Mesenchymal stem cell (in vitro differentiated cells and primary cell): ENCODE measurements around the gene KYNU.

ENCODE experiments used
- DNase-seq: peaks from one replicate; pipeline ENCODE4 v3.0.0-alpha.2; 2013
- H2AFZ ChIP-seq: one replicate; pipeline ENCODE4 v1.6.1; 2013; ENCODE audit warnings: low read depth, mild to moderate bottlenecking, control low read depth, inconsistent platforms, low read length, moderate library complexity
- H2AK5ac ChIP-seq: 2 replicates; pipeline ENCODE4 v1.6.1; 2013; ENCODE audit warnings: low read length, moderate library complexity, mild to moderate bottlenecking, inconsistent platforms; ENCODE audit not compliant: severe bottlenecking
- H2BK120ac ChIP-seq: one replicate; pipeline ENCODE4 v1.6.1; 2013; ENCODE audit warnings: low read depth, mild to moderate bottlenecking, inconsistent platforms, low read length, moderate library complexity
- H2BK12ac ChIP-seq, 2 experiments: one replicate each; pipeline ENCODE4 v1.6.1; 2013; ENCODE audit warnings: inconsistent platforms in 2 of 2, low read length in 2 of 2, mild to moderate bottlenecking in 2 of 2, moderate library complexity in 2 of 2, control low read depth in 1 of 2
- H2BK15ac ChIP-seq: one replicate; pipeline ENCODE4 v1.6.1; 2013; ENCODE audit warnings: mild to moderate bottlenecking, low read depth, inconsistent platforms; ENCODE audit not compliant: poor library complexity, severe bottlenecking
- H2BK5ac ChIP-seq: 2 replicates; pipeline ENCODE4 v1.6.1; 2013; ENCODE audit warnings: low read depth, mild to moderate bottlenecking, low read length, control low read depth, inconsistent platforms; ENCODE audit not compliant: poor library complexity, severe bottlenecking
- H3K14ac ChIP-seq, 2 experiments: one replicate each; pipeline ENCODE4 v1.6.1; 2013; ENCODE audit warnings: inconsistent platforms in 2 of 2, low read length in 2 of 2, control low read depth in 1 of 2, mild to moderate bottlenecking in 1 of 2, moderate library complexity in 1 of 2
- H3K18ac ChIP-seq, 2 experiments: one replicate each; pipeline ENCODE4 v1.6.1; 2013; ENCODE audit warnings: inconsistent platforms in 2 of 2, low read length in 2 of 2, control low read depth in 1 of 2, low read depth in 1 of 2, mild to moderate bottlenecking in 1 of 2
- H3K23ac ChIP-seq, 2 experiments: one replicate each; pipeline ENCODE4 v1.6.1; 2013; ENCODE audit warnings: inconsistent platforms in 2 of 2, low read length in 2 of 2, mild to moderate bottlenecking in 2 of 2, moderate library complexity in 2 of 2, control low read depth in 1 of 2
- H3K27ac ChIP-seq: 2 replicates; pipeline ENCODE4 v1.5.1; 2013; ENCODE audit warnings: mild to moderate bottlenecking, moderate library complexity, low read length, control low read depth, inconsistent platforms; ENCODE audit not compliant: poor library complexity, severe bottlenecking
- H3K27me3 ChIP-seq, 2 experiments: 2 replicates each; pipeline versions ENCODE4 v1.6.1 to v1.7.0; 2013; ENCODE audit warnings: low read length in 2 of 2, mild to moderate bottlenecking in 2 of 2, moderate library complexity in 2 of 2, control low read depth in 1 of 2, inconsistent platforms in 1 of 2; ENCODE audit not compliant: control insufficient read depth in 1 of 2, insufficient read depth in 1 of 2
- H3K36me3 ChIP-seq, 2 experiments: 2 replicates each; pipeline versions ENCODE4 v1.6.1 to v1.7.0; 2013; ENCODE audit warnings: low read length in 2 of 2, control low read depth in 1 of 2, inconsistent platforms in 1 of 2, low read depth in 1 of 2, mild to moderate bottlenecking in 1 of 2; ENCODE audit not compliant: insufficient read depth in 2 of 2, control insufficient read depth in 1 of 2
- H3K4ac ChIP-seq, 2 experiments: one replicate each; pipeline ENCODE4 v1.6.1; 2013; ENCODE audit warnings: inconsistent platforms in 2 of 2, low read length in 2 of 2, mild to moderate bottlenecking in 2 of 2, moderate library complexity in 2 of 2, control low read depth in 1 of 2, low read depth in 1 of 2
- H3K4me1 ChIP-seq: 2 replicates; pipeline ENCODE4 v1.6.1; 2013; ENCODE audit warnings: low read depth, low read length, control low read depth; ENCODE audit not compliant: control insufficient read depth, insufficient read depth
- H3K4me2 ChIP-seq: 2 replicates; pipeline ENCODE4 v1.6.1; 2013; ENCODE audit warnings: low read length, mild to moderate bottlenecking, inconsistent platforms; ENCODE audit not compliant: poor library complexity, severe bottlenecking
- H3K4me3 ChIP-seq, 2 experiments: 2 replicates each; pipeline versions ENCODE4 v1.5.1 to v1.7.0; 2013; ENCODE audit warnings: low read length in 2 of 2, mild to moderate bottlenecking in 2 of 2, control low read depth in 1 of 2, low read depth in 1 of 2; ENCODE audit not compliant: insufficient read depth in 1 of 2
- H3K79me1 ChIP-seq: replicated peaks from 2 replicates; pipeline ENCODE4 v1.6.1; 2013; ENCODE audit warnings: mild to moderate bottlenecking, control low read depth, low read length, inconsistent platforms; ENCODE audit not compliant: poor library complexity, severe bottlenecking
- H3K9ac ChIP-seq: 2 replicates; pipeline ENCODE4 v1.7.0; 2013; ENCODE audit warnings: mild to moderate bottlenecking, low read length, moderate library complexity
- H3K9me3 ChIP-seq: 2 replicates; pipeline ENCODE4 v1.7.0; 2013; ENCODE audit warnings: mild to moderate bottlenecking, low read length; ENCODE audit not compliant: control insufficient read depth
- H4K8ac ChIP-seq: one replicate; pipeline ENCODE4 v1.6.1; 2013; ENCODE audit warnings: inconsistent platforms, mild to moderate bottlenecking, low read length, moderate library complexity
- H4K91ac ChIP-seq: one replicate; pipeline ENCODE4 v1.6.1; 2013; ENCODE audit warnings: mild to moderate bottlenecking, low read length, inconsistent platforms
- WGBS: methylation state at CpG from one replicate; pipeline ENCODE4 v1.1.7; 2013; ENCODE audit warnings: mixed read lengths; 5-methylcytosine and 5-hydroxymethylcytosine counted together

The KYNU gene

GRCh38 chr2:142954493-142954892 is 77.0 kb downstream of the KYNU start:
- no peak overlapping the region for H3K4ac ChIP-seq
- no peak overlapping the region for H2BK120ac ChIP-seq
- no peak overlapping the region for H4K91ac ChIP-seq
- H3K79me1 ChIP-seq = no peaks in the 10 kb centered on the region
- no peak overlapping the region for H3K4me3 ChIP-seq
- no peak overlapping the region for H3K4me2 ChIP-seq
- no peak overlapping the region for H4K8ac ChIP-seq
- H3K27me3 ChIP-seq = no peaks in the 10 kb centered on the region
- H3K9ac ChIP-seq = no peak overlapping the region
- H3K18ac ChIP-seq = no peak overlapping the region
- H2AK5ac ChIP-seq = no peak overlapping the region
- H3K9me3 ChIP-seq = no peaks in the 10 kb centered on the region
- WGBS = no CpG with 5 or more reads among the region's 1 CpG
- no peak overlapping the region for H3K27ac ChIP-seq
- no peak overlapping the region for H2BK12ac ChIP-seq
- no peak for DNase-seq
- no peak overlapping the region for H2BK5ac ChIP-seq
- H2AFZ ChIP-seq = no peak overlapping the region
- no peak overlapping the region for H3K14ac ChIP-seq
- H3K23ac ChIP-seq = no peak overlapping the region
- no peak overlapping the region for H2BK15ac ChIP-seq
- no peaks in the 10 kb centered on the region for H3K36me3 ChIP-seq
- no peaks in the 10 kb centered on the region for H3K4me1 ChIP-seq

- no peak overlapping the region for H3K9ac ChIP-seq
- H2AK5ac ChIP-seq = no peak overlapping the region
- H3K36me3 ChIP-seq = no peaks in the 10 kb centered on the region
- H2BK5ac ChIP-seq = no peak overlapping the region
- no peaks in the 10 kb centered on the region for H3K9me3 ChIP-seq
- H2BK15ac ChIP-seq = no peak overlapping the region
- H3K79me1 ChIP-seq = no peaks in the 10 kb centered on the region
- H3K14ac ChIP-seq = no peak overlapping the region
- H4K91ac ChIP-seq = no peak overlapping the region
- no peak overlapping the region for H3K4me2 ChIP-seq
- H3K27me3 ChIP-seq = no peaks in the 10 kb centered on the region
- no peak overlapping the region for H2AFZ ChIP-seq
- no peak overlapping the region for H2BK12ac ChIP-seq
- H3K27ac ChIP-seq = no peak overlapping the region
- WGBS = no CpG with 5 or more reads among the region's 1 CpG
- no peak for DNase-seq
- H3K18ac ChIP-seq = no peak overlapping the region
- H3K4me3 ChIP-seq = no peak overlapping the region
- H3K23ac ChIP-seq = no peak overlapping the region
- no peak overlapping the region for H4K8ac ChIP-seq
- H3K4me1 ChIP-seq = no peaks in the 10 kb centered on the region
- no peak overlapping the region for H2BK120ac ChIP-seq
- no peak overlapping the region for H3K4ac ChIP-seq
Observed at GRCh38 chr2:142957144-142957543, 79.7 kb downstream of the KYNU start.

DNA sequence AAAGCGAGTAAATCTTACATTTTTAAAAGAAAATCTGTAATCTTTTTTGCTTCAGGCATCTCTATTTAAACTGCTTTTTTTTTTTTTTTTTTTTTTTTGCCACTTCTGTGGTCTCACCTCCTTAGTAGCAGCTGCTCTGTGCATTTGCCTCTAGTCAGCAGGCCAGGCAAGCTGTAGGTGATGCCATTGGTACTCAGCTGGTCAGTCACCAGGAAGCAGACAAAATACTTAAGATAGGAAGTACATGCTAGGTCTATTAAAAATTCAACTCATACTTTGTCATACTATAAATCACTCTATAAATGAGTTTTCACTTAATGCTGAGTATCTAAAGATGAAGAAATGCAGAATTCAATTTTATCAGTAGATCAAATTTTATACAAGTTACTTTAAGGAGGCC is 83.7 kb downstream of the KYNU start:
- WGBS = 100% methylated on average over 1 of the region's 1 CpG
- H3K9ac ChIP-seq = no peak overlapping the region

DNA sequence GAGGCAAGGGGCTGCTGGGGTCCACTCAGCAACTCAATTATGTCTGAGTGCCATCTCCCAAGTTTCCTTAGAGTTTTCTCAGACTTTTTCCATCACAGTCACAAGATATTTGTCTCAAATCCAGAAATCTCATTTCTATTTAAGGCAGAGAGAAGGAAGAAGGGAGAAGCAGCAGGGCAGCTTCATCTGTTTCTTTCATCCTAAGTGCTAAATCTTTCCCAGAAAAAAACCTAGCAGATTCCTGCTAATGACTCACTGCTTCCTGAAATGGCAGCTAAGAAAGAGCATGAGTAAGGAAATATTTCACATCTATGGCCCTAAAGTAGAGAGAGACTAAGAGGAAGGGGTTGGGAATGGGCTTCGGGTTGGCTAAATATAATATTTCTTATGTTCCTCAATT is 88.0 kb downstream of the KYNU start:
- Histone ChIP-seq H2BK5ac (no peak overlapping the region), H4K8ac (no peak overlapping the region), H3K36me3 (no peaks in the 10 kb centered on the region), H3K23ac (no peak overlapping the region), H3K4me1 (no peaks in the 10 kb centered on the region), H3K9me3 (peaks cover 10% of the 10 kb centered on the region), H2BK15ac (no peak overlapping the region), H3K18ac (no peak overlapping the region), H3K79me1 (no peaks in the 10 kb centered on the region), H2AFZ (no peak overlapping the region), H3K9ac (peak overlapping the region; percentile 42), H4K91ac (no peak overlapping the region), H3K4me2 (no peak overlapping the region), H2AK5ac (no peak overlapping the region), H3K27me3 (no peaks in the 10 kb centered on the region), H3K4me3 (no peak overlapping the region), H2BK12ac (no peak overlapping the region), H2BK120ac (no peak overlapping the region), H3K27ac (no peak overlapping the region), H3K4ac (no peak overlapping the region), H3K14ac (no peak overlapping the region)
- DNase-seq = peak; percentile 82
- no CpG with 5 or more reads among the region's 1 CpG for WGBS

More for the DNA sequence above, 83.7 kb downstream of the KYNU start:
- H3K36me3 ChIP-seq = no peaks in the 10 kb centered on the region
- H4K8ac ChIP-seq = no peak overlapping the region
- H3K27ac ChIP-seq = no peak overlapping the region
- H2AFZ ChIP-seq = no peak overlapping the region
- DNase-seq = no peak
- no peak overlapping the region for H2BK15ac ChIP-seq
- no peak overlapping the region for H3K23ac ChIP-seq
- H3K14ac ChIP-seq = no peak overlapping the region
- H2AK5ac ChIP-seq = no peak overlapping the region
- H3K4me2 ChIP-seq = no peak overlapping the region
- H3K79me1 ChIP-seq = no peaks in the 10 kb centered on the region
- no peak overlapping the region for H2BK120ac ChIP-seq
- H2BK5ac ChIP-seq = no peak overlapping the region
- no peaks in the 10 kb centered on the region for H3K27me3 ChIP-seq
- H3K4ac ChIP-seq = no peak overlapping the region
- no peak overlapping the region for H4K91ac ChIP-seq
- H3K4me1 ChIP-seq = no peaks in the 10 kb centered on the region
- peaks cover 10% of the 10 kb centered on the region for H3K9me3 ChIP-seq
- H2BK12ac ChIP-seq = no peak overlapping the region
- H3K4me3 ChIP-seq = no peak overlapping the region
- no peak overlapping the region for H3K18ac ChIP-seq
